Esophagus (tissue), 2 donors: Measurements from ENCODE around the gene THSD4. TPM values are rescaled to one million over a fixed set of nuclear protein-coding genes. Genes with fewer than 3 reads are reported as not detected.

ENCODE experiments used
- H3K27ac ChIP-seq, 2 donors: one replicate each; pipeline ENCODE4 v1.5.1; 2013; ENCODE audit warnings: low read depth in 2 of 2, mild to moderate bottlenecking in 2 of 2, inconsistent platforms in 1 of 2, low read length in 1 of 2, moderate library complexity in 1 of 2
- H3K27me3 ChIP-seq, 2 donors: one replicate each; pipeline ENCODE4 v1.6.1; 2013; ENCODE audit warnings: low read length in 2 of 2, control low read depth in 1 of 2, mild to moderate bottlenecking in 1 of 2; ENCODE audit not compliant: insufficient read depth in 2 of 2, control insufficient read depth in 1 of 2
- H3K36me3 ChIP-seq, 2 donors: one replicate each; pipeline ENCODE4 v1.6.1; 2013; ENCODE audit warnings: low read length in 1 of 2; ENCODE audit not compliant: control insufficient read depth in 2 of 2, insufficient read depth in 2 of 2
- H3K4me1 ChIP-seq, 2 donors: one replicate each; pipeline ENCODE4 v1.6.1; 2013; ENCODE audit warnings: low read length in 1 of 2; ENCODE audit not compliant: control insufficient read depth in 2 of 2, insufficient read depth in 2 of 2
- H3K4me3 ChIP-seq, 2 donors: one replicate each; pipeline ENCODE4 v1.5.1; 2013; ENCODE audit warnings: low read length in 2 of 2, mild to moderate bottlenecking in 2 of 2, low read depth in 1 of 2, moderate library complexity in 1 of 2
- H3K9me3 ChIP-seq, 2 donors: one replicate each; pipeline ENCODE4 v1.6.1; 2013; ENCODE audit warnings: mild to moderate bottlenecking in 2 of 2, low read depth in 1 of 2, low read length in 1 of 2, moderate library complexity in 1 of 2; ENCODE audit not compliant: control insufficient read depth in 2 of 2, insufficient read depth in 1 of 2
- WGBS, 2 donors: extraction: QIAGEN DNeasy Blood & Tissue Kit; methylation state at CpG; one replicate each; pipeline ENCODE4 v1.1.7; 2013; 5-methylcytosine and 5-hydroxymethylcytosine counted together
- polyA plus RNA-seq, 2 donors: library from polyadenylated mRNA; stranded (reverse); fragments of 200-250 nt; gene quantifications; one replicate each; pipeline ENCODE4 v1.2.3, GENCODE V29; 2013
- donor health status: healthy with polysubstance abuse.
- donor health status: Bipolar disorder and iron deficiency.

THSD4 gene
- polyA plus RNA-seq, 2 donors = 34.1 to 49.7 TPM

DNA sequence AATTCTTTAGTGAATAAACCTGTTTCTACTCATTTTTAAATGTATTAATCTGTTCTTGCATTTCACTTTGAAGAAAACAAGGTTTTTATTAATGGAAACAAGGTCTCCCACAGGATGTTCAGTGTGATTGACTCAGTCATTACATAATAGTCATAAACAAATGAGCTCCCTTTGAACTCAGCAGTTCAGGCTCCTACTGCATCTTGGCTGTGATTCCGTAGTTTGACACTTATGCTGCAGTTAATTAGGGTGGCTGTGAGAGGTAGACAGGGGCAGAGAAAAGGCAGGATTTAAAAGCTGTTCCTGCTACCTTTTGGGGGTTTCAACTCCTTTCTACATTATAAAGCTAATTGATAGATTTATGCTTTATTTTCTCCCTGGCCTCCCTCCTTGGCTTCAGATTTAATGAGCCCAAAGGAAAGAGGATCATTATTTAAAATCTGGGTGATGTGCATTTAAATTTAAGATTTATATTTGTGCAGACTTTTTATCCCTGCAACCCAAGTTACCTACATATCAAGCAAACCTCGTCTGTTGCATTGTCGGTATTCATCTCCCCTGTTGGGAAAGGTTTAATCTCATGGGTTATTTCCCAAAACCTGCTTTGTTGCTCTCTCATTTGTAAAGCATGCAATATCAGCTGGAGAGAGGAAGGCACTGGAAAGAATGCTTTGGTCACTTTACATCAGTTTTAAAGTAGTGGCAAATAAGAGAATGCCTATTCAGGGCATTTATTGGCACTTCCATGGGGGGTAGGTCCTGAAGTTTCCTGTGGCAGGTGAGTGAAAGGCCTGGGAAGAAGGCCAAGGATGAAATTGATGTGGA is 350.1 kb downstream of the THSD4 start:
- no peaks in the 10 kb centered on the region for H3K27me3 ChIP-seq
- no peaks in the 10 kb centered on the region for H3K4me1 ChIP-seq
- 38 to 52% methylated on average over 3 of the region's 3 CpGs for WGBS, 2 donors
- H3K9me3 ChIP-seq = no peaks in the 10 kb centered on the region
- no peak overlapping the region for H3K4me3 ChIP-seq
- H3K27ac ChIP-seq = no peak overlapping the region
- H3K36me3 ChIP-seq = no peaks in the 10 kb centered on the region

DNA sequence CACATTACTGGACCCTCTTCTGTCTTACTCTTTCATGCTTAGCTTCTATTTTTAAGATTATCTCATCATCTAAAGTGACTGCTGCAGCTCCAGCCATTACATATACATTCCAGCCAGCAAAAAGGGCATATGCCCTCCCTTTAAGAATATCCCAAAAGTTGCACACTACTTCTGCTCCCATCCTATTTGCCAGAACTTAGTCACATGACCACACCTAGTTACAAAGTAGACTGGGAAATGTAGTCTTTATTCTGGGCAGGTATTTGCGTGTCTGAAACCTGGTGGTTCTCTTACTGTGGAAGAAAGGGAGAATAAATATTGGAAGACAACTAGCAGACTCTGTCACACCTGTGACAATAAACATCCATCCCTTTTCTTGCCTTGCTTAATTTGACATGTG is 353.4 kb downstream of the THSD4 start:
- peaks cover 0 to 3% of the 10 kb centered on the region in 2 donors for H3K4me1 ChIP-seq
- no peak overlapping the region for H3K27ac ChIP-seq
- no peaks in the 10 kb centered on the region for H3K9me3 ChIP-seq
- H3K36me3 ChIP-seq = no peaks in the 10 kb centered on the region
- H3K4me3 ChIP-seq = no peak overlapping the region
- no peaks in the 10 kb centered on the region for H3K27me3 ChIP-seq
- 89 to 98% methylated on average over 1 of the region's 1 CpG for WGBS, 2 donors

DNA sequence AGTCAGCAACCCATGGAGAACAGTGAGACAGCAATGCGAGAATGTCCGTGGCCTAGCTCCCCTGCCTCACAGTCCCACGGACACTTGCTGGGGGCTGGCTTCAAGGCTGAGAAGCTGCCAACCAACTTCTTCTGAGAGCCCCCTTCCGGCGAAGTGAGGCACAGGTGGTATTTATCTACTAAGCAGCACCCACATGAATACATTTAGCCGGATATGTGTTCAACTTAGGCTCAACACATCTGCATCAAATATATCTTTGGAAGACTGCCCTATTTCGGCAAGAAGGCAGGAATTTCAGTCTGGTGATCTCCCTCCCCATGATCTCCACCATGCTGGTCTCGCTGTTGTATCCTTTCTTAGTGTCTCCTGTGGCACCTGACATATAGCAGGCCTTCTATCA is 354.1 kb downstream of the THSD4 start:
- H3K27me3 ChIP-seq = no peaks in the 10 kb centered on the region
- WGBS, 2 donors = 86% methylated on average over 8 of the region's 8 CpGs
- no peak overlapping the region for H3K4me3 ChIP-seq
- no peaks in the 10 kb centered on the region for H3K36me3 ChIP-seq
- H3K27ac ChIP-seq = no peak overlapping the region
- no peaks in the 10 kb centered on the region for H3K9me3 ChIP-seq
- H3K4me1 ChIP-seq = peaks cover 0 to 3% of the 10 kb centered on the region in 2 donors

DNA sequence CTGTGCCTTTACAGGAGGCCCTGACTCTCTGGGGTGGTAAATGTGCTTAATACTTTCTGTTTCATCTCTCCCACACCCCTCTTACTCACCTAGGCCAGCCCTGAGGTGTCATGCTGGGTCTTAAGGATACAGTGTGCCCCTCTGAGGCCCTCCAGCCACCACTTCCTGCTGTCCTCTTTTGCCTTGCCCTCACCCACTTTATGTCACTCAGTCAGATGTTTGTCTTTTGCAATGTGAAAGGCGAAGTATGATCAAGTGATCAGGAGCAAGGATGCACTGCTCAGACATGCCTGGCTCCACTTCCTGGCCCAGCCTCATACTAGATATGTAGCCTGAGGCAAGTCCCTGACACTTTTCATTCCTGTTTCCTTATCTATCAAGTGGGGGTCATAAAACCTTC is 356.1 kb downstream of the THSD4 start:
- no peaks in the 10 kb centered on the region for H3K9me3 ChIP-seq
- peaks cover 0 to 3% of the 10 kb centered on the region in 2 donors for H3K4me1 ChIP-seq
- no peaks in the 10 kb centered on the region for H3K36me3 ChIP-seq
- WGBS, 2 donors = 62 to 66% methylated on average over 1 of the region's 1 CpG
- H3K27me3 ChIP-seq = no peaks in the 10 kb centered on the region
- H3K27ac ChIP-seq = peak overlapping the region in 1 of 2 donors; percentile 57
- H3K4me3 ChIP-seq = no peak overlapping the region

DNA sequence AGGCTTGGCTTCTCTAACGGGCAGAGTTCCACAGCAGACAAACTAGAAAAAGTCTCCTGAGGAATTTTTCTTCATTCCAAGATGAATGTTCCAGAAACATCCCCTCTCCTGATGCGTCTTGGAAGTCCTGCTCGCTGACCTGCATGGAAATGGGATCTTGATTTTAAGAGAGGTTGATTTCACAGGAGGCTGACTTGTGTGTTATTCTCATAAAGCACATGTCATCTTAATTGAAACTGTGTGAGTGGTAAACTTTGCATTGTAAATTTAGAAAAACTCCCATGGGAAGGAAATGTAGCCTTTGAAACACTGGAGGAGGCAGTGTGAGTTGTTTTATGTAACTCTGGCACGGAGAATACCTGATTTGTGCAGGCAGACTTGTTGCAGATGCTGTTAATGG is 357.3 kb downstream of the THSD4 start:
- 62 to 68% methylated on average over 4 of the region's 4 CpGs for WGBS, 2 donors
- Histone ChIP-seq H3K27ac (no peak overlapping the region), H3K4me3 (no peak overlapping the region)

DNA sequence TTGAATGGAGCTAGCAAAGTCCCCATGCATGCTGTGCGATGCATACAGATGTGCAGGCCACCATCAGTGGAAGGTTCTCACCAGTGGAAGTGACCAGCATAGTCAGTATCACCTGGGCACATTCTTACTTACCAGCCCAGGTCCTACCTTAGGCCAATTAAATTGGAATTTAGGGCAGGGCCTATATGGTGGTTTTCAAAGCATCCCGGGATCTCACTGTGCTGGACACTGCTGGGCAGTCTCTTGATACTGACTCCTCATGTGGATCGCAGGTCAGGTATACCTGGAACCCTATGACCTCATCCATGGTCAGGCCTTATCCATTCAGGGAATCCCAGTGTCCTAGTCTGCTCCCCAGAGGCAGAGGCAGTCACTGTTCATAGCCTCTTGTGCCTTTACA is 358.5 kb downstream of the THSD4 start:
- Histone ChIP-seq H3K27ac (no peak overlapping the region), H3K9me3 (no peaks in the 10 kb centered on the region), H3K27me3 (no peaks in the 10 kb centered on the region), H3K4me1 (peaks cover 0 to 3% of the 10 kb centered on the region in 2 donors), H3K4me3 (no peak overlapping the region), H3K36me3 (no peaks in the 10 kb centered on the region)
- WGBS, 2 donors = 85 to 96% methylated on average over 3 of the region's 3 CpGs

More for the DNA sequence above, 357.3 kb downstream of the THSD4 start:
- H3K27me3 ChIP-seq = no peaks in the 10 kb centered on the region
- no peaks in the 10 kb centered on the region for H3K9me3 ChIP-seq
- no peaks in the 10 kb centered on the region for H3K36me3 ChIP-seq
- H3K4me1 ChIP-seq = peaks cover 0 to 3% of the 10 kb centered on the region in 2 donors

DNA sequence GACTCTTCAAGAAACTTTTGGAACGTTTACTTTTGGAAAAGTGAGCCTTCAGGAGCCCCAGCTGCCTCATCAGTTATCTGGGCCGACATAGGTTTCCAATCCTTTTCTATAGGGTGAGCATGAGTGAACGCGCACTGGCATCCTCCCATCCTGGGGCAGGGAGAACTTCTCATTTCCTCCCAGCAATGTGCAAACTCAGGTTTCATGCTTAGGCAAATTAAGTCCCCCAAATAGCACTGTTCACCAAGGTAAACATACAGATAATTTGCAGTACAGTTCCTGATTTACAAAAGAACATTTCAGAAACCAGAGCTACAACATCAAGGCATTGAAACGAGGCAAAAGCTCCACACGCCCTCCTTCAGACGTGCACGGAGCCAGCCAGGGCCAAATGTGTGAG is 361.6 kb downstream of the THSD4 start:
- no peak overlapping the region for H3K4me3 ChIP-seq
- H3K27ac ChIP-seq = no peak overlapping the region
- WGBS, 2 donors = 47 to 60% methylated on average over 8 of the region's 8 CpGs
- H3K27me3 ChIP-seq = no peaks in the 10 kb centered on the region
- H3K9me3 ChIP-seq = no peaks in the 10 kb centered on the region
- H3K4me1 ChIP-seq = no peaks in the 10 kb centered on the region
- H3K36me3 ChIP-seq = no peaks in the 10 kb centered on the region

DNA sequence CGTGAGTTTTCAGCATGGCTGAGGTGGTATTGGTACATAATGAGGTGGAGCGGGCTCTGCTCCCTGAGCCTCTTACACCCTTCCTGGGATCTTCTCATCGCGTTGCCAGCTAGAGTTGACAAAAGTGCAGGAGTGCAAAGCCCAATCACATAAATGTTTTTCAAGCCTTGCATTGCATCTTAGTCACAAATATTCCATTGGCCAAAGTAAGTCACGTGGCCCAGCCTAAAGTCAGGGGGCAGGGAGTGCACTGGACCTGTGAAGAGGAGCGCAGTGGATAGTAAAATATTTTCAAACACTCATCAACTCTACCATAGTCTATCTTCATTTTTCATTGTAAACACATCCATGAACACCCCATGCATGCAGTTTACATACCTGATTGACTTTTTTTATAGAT is 365.3 kb downstream of the THSD4 start:
- no peaks in the 10 kb centered on the region for H3K9me3 ChIP-seq
- H3K27ac ChIP-seq = no peak overlapping the region
- WGBS, 2 donors = 77 to 79% methylated on average over 6 of the region's 6 CpGs
- H3K4me3 ChIP-seq = no peak overlapping the region
- H3K27me3 ChIP-seq = no peaks in the 10 kb centered on the region
- no peaks in the 10 kb centered on the region for H3K36me3 ChIP-seq
- H3K4me1 ChIP-seq = no peaks in the 10 kb centered on the region

DNA sequence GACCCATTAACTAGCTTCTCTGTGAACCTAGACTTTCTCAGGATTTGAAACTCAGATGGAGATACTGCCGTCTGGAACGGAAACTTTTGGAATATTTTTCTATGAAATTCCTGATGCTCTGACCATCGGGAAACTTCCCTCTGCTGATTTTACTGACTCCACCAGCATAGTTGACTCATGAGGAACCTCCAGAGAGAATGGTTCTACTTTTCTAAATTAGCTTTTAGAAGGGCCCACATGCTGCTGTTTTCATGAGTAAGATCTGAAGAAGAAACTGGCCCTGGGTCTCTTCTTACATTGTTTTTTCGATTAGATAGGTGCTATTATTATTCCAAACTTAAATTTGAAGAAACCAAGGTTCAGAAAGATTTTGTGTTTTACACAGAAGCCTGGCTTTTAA is 368.8 kb downstream of the THSD4 start:
- Histone ChIP-seq H3K27me3 (no peaks in the 10 kb centered on the region), H3K4me1 (no peaks in the 10 kb centered on the region), H3K27ac (no peak overlapping the region), H3K4me3 (no peak overlapping the region), H3K36me3 (no peaks in the 10 kb centered on the region), H3K9me3 (no peaks in the 10 kb centered on the region)
- WGBS, 2 donors = 87 to 88% methylated on average over 4 of the region's 4 CpGs

DNA sequence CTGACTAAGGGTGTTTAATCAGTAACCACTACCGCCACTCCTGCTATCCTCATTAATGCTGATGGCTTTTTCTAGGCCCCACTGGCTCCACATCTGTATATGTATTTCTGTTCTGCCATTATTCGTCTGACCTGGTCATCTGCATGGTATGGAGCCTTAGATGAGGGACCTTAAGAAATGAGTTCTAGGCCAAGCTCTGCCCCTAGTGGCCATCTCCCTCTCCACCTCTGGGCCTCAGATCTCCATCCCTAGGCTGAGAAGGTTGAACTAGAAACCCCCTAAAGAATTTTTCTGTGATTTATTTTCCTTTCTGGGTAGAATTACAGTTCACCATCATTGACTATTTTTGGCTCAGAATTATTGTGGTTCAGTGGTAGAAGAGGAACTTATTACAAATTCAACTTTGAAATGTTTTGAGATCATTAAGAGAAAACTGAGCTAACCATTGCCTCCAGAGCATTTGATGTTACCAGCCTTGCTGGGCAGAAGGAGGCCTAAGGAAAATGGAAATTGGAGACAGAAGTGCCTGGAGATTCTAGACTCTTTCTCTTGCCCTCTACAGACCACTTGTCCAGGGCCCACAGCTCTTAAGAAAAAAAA is 369.9 kb downstream of the THSD4 start:
- H3K4me1 ChIP-seq = no peaks in the 10 kb centered on the region
- no peak overlapping the region for H3K27ac ChIP-seq
- no peaks in the 10 kb centered on the region for H3K27me3 ChIP-seq
- H3K36me3 ChIP-seq = no peaks in the 10 kb centered on the region
- no peak overlapping the region for H3K4me3 ChIP-seq
- no peaks in the 10 kb centered on the region for H3K9me3 ChIP-seq
- 96 to 99% methylated on average over 2 of the region's 2 CpGs for WGBS, 2 donors
